Subcutaneous abdominal adipose tissue (tissue), 5 donors: ENCODE results near the gene TBC1D23.
A peak's percentile ranks its signal among the peaks of the same experiment; 100 is the strongest.
"Not testable (repeated sequence)": the region's sequence is repeated elsewhere in the genome, so short reads cannot be mapped to it uniquely, and the experiment has no call there.

Experiments
- H3K27ac ChIP-seq: one replicate; pipeline ENCODE4 v1.7.0; 2013; ENCODE audit warnings: low read depth, mild to moderate bottlenecking, inconsistent platforms, low read length, moderate library complexity
- H3K27me3 ChIP-seq, 5 donors: one replicate each; pipeline ENCODE4 v1.7.0; 2013; ENCODE audit warnings: low read length in 5 of 5, inconsistent platforms in 1 of 5; ENCODE audit not compliant: control insufficient read depth in 5 of 5, insufficient read depth in 4 of 5
- H3K36me3 ChIP-seq, 5 donors: one replicate each; pipeline ENCODE4 v1.7.0; 2013; ENCODE audit warnings: low read length in 5 of 5; ENCODE audit not compliant: control insufficient read depth in 5 of 5, insufficient read depth in 5 of 5
- H3K4me1 ChIP-seq, 5 donors: one replicate each; pipeline ENCODE4 v1.7.0; 2013; ENCODE audit warnings: low read length in 5 of 5, mild to moderate bottlenecking in 3 of 5, moderate library complexity in 1 of 5; ENCODE audit not compliant: control insufficient read depth in 5 of 5, insufficient read depth in 5 of 5
- H3K4me3 ChIP-seq, 5 donors: one replicate each; pipeline ENCODE4 v1.7.0; 2013; ENCODE audit warnings: low read length in 5 of 5, low read depth in 1 of 5
- H3K9ac ChIP-seq, 5 donors: one replicate each; pipeline ENCODE4 v1.7.0; 2013; ENCODE audit warnings: low read length in 5 of 5, mild to moderate bottlenecking in 4 of 5, moderate library complexity in 3 of 5
- H3K9me3 ChIP-seq, 5 donors: one replicate each; pipeline ENCODE4 v1.7.0; 2013; ENCODE audit warnings: low read length in 5 of 5; ENCODE audit not compliant: control insufficient read depth in 5 of 5
- donor health status: healthy.
- donor health status: healthy.
- donor health status: healthy.
- donor health status: healthy.
- donor health status: healthy.

Gene TBC1D23

GRCh38 chr3:100266531-100266930, 5.7 kb downstream of the TBC1D23 start:
- no peaks in the 10 kb centered on the region for H3K9me3 ChIP-seq
- H3K27me3 ChIP-seq = no peaks in the 10 kb centered on the region
- no peaks in the 10 kb centered on the region for H3K36me3 ChIP-seq
- H3K4me3 ChIP-seq = no peak overlapping the region
- peak overlapping the region in 1 of 5 donors; percentile 8 for H3K9ac ChIP-seq
- no peak overlapping the region for H3K27ac ChIP-seq
- peaks cover 0 to 75% (median 47%) of the 10 kb centered on the region in 5 donors for H3K4me1 ChIP-seq

- Histone ChIP-seq H3K9ac (peak overlapping the region in 1 of 5 donors; percentile 40), H3K4me3 (peak overlapping the region in 1 of 5 donors; percentile 19), H3K36me3 (no peaks in the 10 kb centered on the region), H3K9me3 (no peaks in the 10 kb centered on the region), H3K27ac (peak overlapping the region; percentile 85), H3K27me3 (no peaks in the 10 kb centered on the region), H3K4me1 (peaks cover 0 to 60% (median 35%) of the 10 kb centered on the region in 5 donors)
Observed at GRCh38 chr3:100268156-100268555, 7.4 kb downstream of the TBC1D23 start.

- Histone ChIP-seq H3K27me3 (no peaks in the 10 kb centered on the region), H3K36me3 (no peaks in the 10 kb centered on the region), H3K9ac (peak overlapping the region in 1 of 5 donors; percentile 40), H3K4me3 (peak overlapping the region in 1 of 5 donors; percentile 19), H3K27ac (peak overlapping the region; percentile 85), H3K9me3 (no peaks in the 10 kb centered on the region), H3K4me1 (peaks cover 0 to 51% (median 27%) of the 10 kb centered on the region in 5 donors)
Observed at GRCh38 chr3:100269001-100269400, 8.2 kb downstream of the TBC1D23 start.

GRCh38 chr3:100269410-100270214, 8.8 kb downstream of the TBC1D23 start:
- Histone ChIP-seq H3K9ac (peak overlapping the region in 3 of 5 donors; percentile 3 to 29 (median 13)), H3K4me1 (peaks cover 0 to 46% (median 23%) of the 10 kb centered on the region in 5 donors), H3K4me3 (no peak overlapping the region), H3K36me3 (no peaks in the 10 kb centered on the region), H3K27me3 (no peaks in the 10 kb centered on the region), H3K9me3 (no peaks in the 10 kb centered on the region), H3K27ac (peak overlapping the region; percentile 85)

- no peak overlapping the region for H3K4me3 ChIP-seq
- H3K27ac ChIP-seq = peak overlapping the region; percentile 80
- H3K9me3 ChIP-seq = no peaks in the 10 kb centered on the region
- H3K27me3 ChIP-seq = no peaks in the 10 kb centered on the region
- peaks cover 0 to 40% (median 17%) of the 10 kb centered on the region in 5 donors for H3K4me1 ChIP-seq
- no peaks in the 10 kb centered on the region for H3K36me3 ChIP-seq
- peak overlapping the region in 2 of 5 donors; percentile 13 to 29 for H3K9ac ChIP-seq
Observed at GRCh38 chr3:100270215-100270583, 9.4 kb downstream of the TBC1D23 start.

GRCh38 chr3:100271522-100271921, 10.7 kb downstream of the TBC1D23 start:
- H3K9ac ChIP-seq = no peak overlapping the region
- H3K9me3 ChIP-seq = no peaks in the 10 kb centered on the region
- no peaks in the 10 kb centered on the region for H3K27me3 ChIP-seq
- no peak overlapping the region for H3K4me3 ChIP-seq
- no peak overlapping the region for H3K27ac ChIP-seq
- H3K36me3 ChIP-seq = no peaks in the 10 kb centered on the region
- peaks cover 0 to 38% (median 16%) of the 10 kb centered on the region in 5 donors for H3K4me1 ChIP-seq

GRCh38 chr3:100272797-100273611, 12.2 kb downstream of the TBC1D23 start:
- not testable (repeated sequence) for H3K27me3 ChIP-seq, H3K36me3 ChIP-seq, H3K4me3 ChIP-seq, H3K9me3 ChIP-seq, H3K9ac ChIP-seq, H3K27ac ChIP-seq
- H3K4me1 ChIP-seq = peaks cover 0 to 26% (median 12%) of the 10 kb centered on the region in 5 donors

- H3K36me3 ChIP-seq = no peaks in the 10 kb centered on the region
- no peak overlapping the region for H3K27ac ChIP-seq
- H3K9ac ChIP-seq = no peak overlapping the region
- peaks cover 0 to 18% (median 9%) of the 10 kb centered on the region in 5 donors for H3K4me1 ChIP-seq
- H3K9me3 ChIP-seq = no peaks in the 10 kb centered on the region
- no peak overlapping the region for H3K4me3 ChIP-seq
- H3K27me3 ChIP-seq = no peaks in the 10 kb centered on the region
Observed at GRCh38 chr3:100274361-100274760, 13.6 kb downstream of the TBC1D23 start.

GRCh38 chr3:100277255-100277800, 16.5 kb downstream of the TBC1D23 start:
- Histone ChIP-seq H3K27me3 (no peaks in the 10 kb centered on the region), H3K9ac (no peak overlapping the region), H3K4me3 (no peak overlapping the region), H3K9me3 (no peaks in the 10 kb centered on the region), H3K27ac (no peak overlapping the region), H3K36me3 (peaks cover 3 to 14% (median 10%) of the 10 kb centered on the region in 5 donors), H3K4me1 (peaks cover 0 to 10% (median 0%) of the 10 kb centered on the region in 5 donors)
